ENCODE measurements around the gene LTV1. TPM values are rescaled to one million over a fixed set of nuclear protein-coding genes. Genes with fewer than 3 reads are reported as not detected.

The LTV1 gene
- total and polyA plus RNA-seq, 2 of the 8 experiments (the other 6 are each of a cell fraction or from before 2014, with no cell fraction given) = 8.0 to 46.9 TPM

DNA sequence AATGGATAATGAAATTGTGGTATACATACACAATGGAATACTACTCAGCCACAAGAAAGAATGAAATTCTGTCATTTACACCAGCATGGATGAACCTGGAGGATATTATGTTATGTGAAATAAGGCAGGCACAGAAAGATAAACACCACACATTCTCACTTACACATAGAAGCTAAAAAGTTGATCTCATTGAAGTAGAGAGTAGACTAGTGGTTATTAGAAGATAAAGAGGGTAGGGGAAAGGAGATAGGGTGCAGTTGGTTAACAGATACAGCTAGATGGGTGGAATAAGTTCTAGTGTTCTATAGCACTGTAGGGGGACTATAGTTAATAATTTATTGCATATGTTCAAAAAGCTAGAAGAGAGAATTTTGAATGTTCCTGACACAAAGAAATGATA lies 25.5 kb upstream of the LTV1 start:
- Histone ChIP-seq H3K4ac (replicated peaks; ENCODE audit: insufficient read length, low read depth, low read length) (no peak overlapping the region), H4K8ac (ENCODE audit: extremely low read depth, insufficient read depth, low read length) (no peak overlapping the region), H3K27me3 (replicated peaks in 1 of 4; ENCODE audit: control insufficient read depth in 3 of 4, extremely low read depth in 1 of 4, insufficient read depth in 3 of 4, low read length in 3 of 4) (no peaks in the 10 kb centered on the region), H3K56ac (replicated peaks; ENCODE audit: insufficient read length, low read depth, low read length) (no peak overlapping the region), H3K9me3 (ENCODE audit: insufficient read depth in 2 of 2, low read depth in 1 of 2, low read length in 1 of 2) (no peaks in the 10 kb centered on the region), H2BK5ac (ENCODE audit: low read depth, low read length) (no peak overlapping the region), H2AK5ac (ENCODE audit: low read depth, low read length) (no peak overlapping the region), H2BK120ac (replicated peaks; ENCODE audit: low read depth, low read length) (no peak overlapping the region), H3K4me1 (replicated peaks in 1 of 4; ENCODE audit: control insufficient read depth in 3 of 4, insufficient read depth in 4 of 4, low read length in 3 of 4) (no peaks in the 10 kb centered on the region), H2AFZ (ENCODE audit: low read length) (no peak overlapping the region), H3K18ac (ENCODE audit: extremely low read depth, low read length) (no peak overlapping the region), H3K79me1 (ENCODE audit: low read depth, low read length) (no peaks in the 10 kb centered on the region), H2BK20ac (ENCODE audit: low read length) (no peak overlapping the region), H3K9ac (replicated peaks in 1 of 4; ENCODE audit: extremely low read depth in 1 of 4, low read depth in 3 of 4, low read length in 3 of 4) (no peak overlapping the region), H2BK15ac (ENCODE audit: low read length) (no peak overlapping the region), H2BK12ac (ENCODE audit: low read depth, low read length) (no peak overlapping the region), H3K79me2 (ENCODE audit: control insufficient read depth in 1 of 2, insufficient read depth in 2 of 2, low read length in 2 of 2) (no peaks in the 10 kb centered on the region), H4K91ac (replicated peaks; ENCODE audit: insufficient read length, low read length) (no peak overlapping the region), H3K23ac (ENCODE audit: insufficient read length) (no peak overlapping the region), H3K14ac (ENCODE audit: insufficient read length) (no peak overlapping the region), H3K23me2 (ENCODE audit: low read depth, low read length) (no peaks in the 10 kb centered on the region), H3K27ac (ENCODE audit: low read depth, low read length) (no peak overlapping the region), H4K5ac (ENCODE audit: insufficient read length, low read depth, low read length) (no peak overlapping the region), H3K36me3 (ENCODE audit: control insufficient read depth in 2 of 4, insufficient read depth in 4 of 4, low read length in 3 of 4) (peaks cover 0 to 10% (median 1%) of the 10 kb centered on the region in 4 experiments; a peak in 4 of 8 replicates), H3K4me2 (ENCODE audit: insufficient read depth in 1 of 2, low read depth in 2 of 2, low read length in 2 of 2) (no peak overlapping the region), H4K20me1 (replicated peaks in 1 of 2; ENCODE audit: control insufficient read depth in 1 of 2, insufficient read depth in 2 of 2, low read length in 2 of 2) (no peaks in the 10 kb centered on the region), H3K4me3 (ENCODE audit: extremely low read depth in 1 of 4, insufficient read depth in 2 of 4, low read depth in 3 of 4, low read length in 4 of 4) (no peak overlapping the region)
- ChIA-PET CTCF (ENCODE audit: partially characterized antibody) (interaction anchor here (0.6 to 1.2 kb wide), 3 partner anchors 9 to 82 kb away, joined by 3 to 7 read pairs (median 3); no protein-coding TSS in a partner anchor), POLR2A (ENCODE audit: partially characterized antibody) (no interaction called here)
- no peak for TF ChIP-seq ASH2L (IDR thresholded peaks at IDR 0.05; ENCODE audit: low read length)
- no peak for TF ChIP-seq SRF (IDR thresholded peaks at IDR 0.05; ENCODE audit: low read depth, low read length)
- TF ChIP-seq BRCA1 (IDR thresholded peaks at IDR 0.05; ENCODE audit: low read depth, low read length) = no peak
- no peak for TF ChIP-seq CHD2 (IDR thresholded peaks at IDR 0.05; ENCODE audit: low read length)
- TF ChIP-seq KDM5A (IDR thresholded peaks at IDR 0.05; ENCODE audit: low read length) = no peak
- no peak for TF ChIP-seq SIN3A (conservative IDR thresholded peaks at IDR 0.05 in 1 of 2, IDR thresholded peaks at IDR 0.05 in 1 of 2; ENCODE audit: low read depth in 1 of 2, low read length in 2 of 2)
- TF ChIP-seq TEAD4 (IDR thresholded peaks at IDR 0.05; ENCODE audit: low read depth, low read length) = no peak
- TF ChIP-seq POU5F1 (IDR thresholded peaks at IDR 0.05; ENCODE audit: low read depth, low read length) = no peak
- no peak for TF ChIP-seq TBP (IDR thresholded peaks at IDR 0.05; ENCODE audit: low read depth, low read length)
- TF ChIP-seq HDAC2 (IDR thresholded peaks at IDR 0.05; ENCODE audit: borderline replicate concordance in 1 of 2, low read depth in 2 of 2, low read length in 2 of 2) = no peak
- no peak for TF ChIP-seq KDM1A (IDR thresholded peaks at IDR 0.05; ENCODE audit: borderline replicate concordance, low read length)
- DNase-seq (ENCODE audit: low read depth in 1 of 2, low spot score in 2 of 2) (no peak), FAIRE-seq (no peak)

All from H1 (cell line).